ENCODE measurements around the gene ANKRD23. TPM values are rescaled to one million over a fixed set of nuclear protein-coding genes. Genes with fewer than 3 reads are reported as not detected.

ANKRD23 gene
- total and polyA plus RNA-seq, 2 of the 8 experiments (the other 6 are each of a cell fraction or from before 2014, with no cell fraction given): 3.4 to 3.5 TPM

GRCh38 chr2:96859681-96860064, 15.9 kb upstream of the ANKRD23 start:
- Histone ChIP-seq H2AK5ac (ENCODE audit: low read depth, low read length) (no peak overlapping the region), H4K20me1 (replicated peaks in 1 of 2; ENCODE audit: control insufficient read depth in 1 of 2, insufficient read depth in 2 of 2, low read length in 2 of 2) (peaks cover 14 to 15% of the 10 kb centered on the region in 2 experiments), H3K79me2 (ENCODE audit: control insufficient read depth in 1 of 2, insufficient read depth in 2 of 2, low read length in 2 of 2) (peaks cover 0 to 17% of the 10 kb centered on the region in 2 experiments; a peak in 3 of 4 replicates), H3K23ac (ENCODE audit: insufficient read length) (no peak overlapping the region), H3K23me2 (ENCODE audit: low read depth, low read length) (peaks cover 10% of the 10 kb centered on the region; the same call in 1 of the 2 replicates), H3K4me3 (ENCODE audit: extremely low read depth in 1 of 4, insufficient read depth in 2 of 4, low read depth in 3 of 4, low read length in 4 of 4) (no peak overlapping the region), H2BK120ac (replicated peaks; ENCODE audit: low read depth, low read length) (no peak overlapping the region), H3K4me2 (ENCODE audit: insufficient read depth in 1 of 2, low read depth in 2 of 2, low read length in 2 of 2) (peak overlapping the region in 1 of 2 experiments; percentile 54; a peak in 1 of 4 replicates), H3K14ac (ENCODE audit: insufficient read length) (no peak overlapping the region), H4K91ac (replicated peaks; ENCODE audit: insufficient read length, low read length) (no peak overlapping the region), H3K4ac (replicated peaks; ENCODE audit: insufficient read length, low read depth, low read length) (no peak overlapping the region), H3K18ac (ENCODE audit: extremely low read depth, low read length) (no peak overlapping the region), H2BK5ac (ENCODE audit: low read depth, low read length) (no peak overlapping the region; the same call in 1 of the 2 replicates), H2BK15ac (ENCODE audit: low read length) (no peak overlapping the region), H3K79me1 (ENCODE audit: low read depth, low read length) (peaks cover 6% of the 10 kb centered on the region; the same call in 1 of the 2 replicates), H4K5ac (ENCODE audit: insufficient read length, low read depth, low read length) (no peak overlapping the region), H4K8ac (ENCODE audit: extremely low read depth, insufficient read depth, low read length) (no peak overlapping the region), H3K4me1 (replicated peaks in 1 of 4; ENCODE audit: control insufficient read depth in 3 of 4, insufficient read depth in 4 of 4, low read length in 3 of 4) (peaks cover 3 to 11% (median 8%) of the 10 kb centered on the region in 4 experiments), H3K9me3 (ENCODE audit: insufficient read depth in 2 of 2, low read depth in 1 of 2, low read length in 1 of 2) (no peaks in the 10 kb centered on the region), H2BK12ac (ENCODE audit: low read depth, low read length) (no peak overlapping the region), H3K56ac (replicated peaks; ENCODE audit: insufficient read length, low read depth, low read length) (no peak overlapping the region), H3K9ac (replicated peaks in 1 of 4; ENCODE audit: extremely low read depth in 1 of 4, low read depth in 3 of 4, low read length in 3 of 4) (no peak overlapping the region), H3K36me3 (ENCODE audit: control insufficient read depth in 2 of 4, insufficient read depth in 4 of 4, low read length in 3 of 4) (peaks cover 17 to 43% (median 34%) of the 10 kb centered on the region in 4 experiments), H2BK20ac (ENCODE audit: low read length) (no peak overlapping the region), H3K27me3 (replicated peaks in 1 of 4; ENCODE audit: control insufficient read depth in 3 of 4, extremely low read depth in 1 of 4, insufficient read depth in 3 of 4, low read length in 3 of 4) (no peaks in the 10 kb centered on the region), H3K27ac (ENCODE audit: low read depth, low read length) (no peak overlapping the region), H2AFZ (ENCODE audit: low read length) (no peak overlapping the region)
- POLR2A ChIA-PET (ENCODE audit: partially characterized antibody): interaction anchor here (0.6 to 5.8 kb wide), 10 partner anchors 8 to 90 kb away, joined by 3 to 49 read pairs (median 5); partner anchors contain the start of gene SEMA4C
- no peak for DNase-seq (ENCODE audit: low read depth in 1 of 2, low spot score in 2 of 2)
- CTCF ChIA-PET (ENCODE audit: partially characterized antibody): interaction anchor here (1.4 to 8.3 kb wide), 9 partner anchors 9 to 96 kb away, joined by 3 to 89 read pairs (median 21); no protein-coding TSS in a partner anchor
- no peak for FAIRE-seq
- 78 to 100% methylated on average over 1 to 4 of the region's 4 CpGs for WGBS, 2 experiments (ENCODE audit: extremely low coverage in 1 of 2, insufficient coverage in 1 of 2, insufficient read length in 1 of 2, insufficient replicate concordance in 2 of 2, low coverage in 1 of 2, low lambda C conversion rate in 2 of 2, missing lambda C conversion rate in 1 of 2)
- no peak for TF ChIP-seq SIN3A (conservative IDR thresholded peaks at IDR 0.05 in 1 of 2, IDR thresholded peaks at IDR 0.05 in 1 of 2; ENCODE audit: low read depth in 1 of 2, low read length in 2 of 2)
- no peak for TF ChIP-seq CEBPB (IDR thresholded peaks at IDR 0.05; ENCODE audit: low read depth, low read length)
- TF ChIP-seq PHF8 (conservative IDR thresholded peaks at IDR 0.05; ENCODE audit: low read depth, low read length): no peak
- TF ChIP-seq ATF3 (IDR thresholded peaks at IDR 0.05; ENCODE audit: insufficient read depth, low read depth, low read length): no peak
- no peak for TF ChIP-seq HDAC6 (IDR thresholded peaks at IDR 0.05; ENCODE audit: low read depth, low read length)
- no peak for TF ChIP-seq RAD21 (IDR thresholded peaks at IDR 0.05 in 1 of 2, conservative IDR thresholded peaks at IDR 0.05 in 1 of 2; ENCODE audit: low read depth in 2 of 2, low read length in 2 of 2)
- no peak for TF ChIP-seq RFX5 (IDR thresholded peaks at IDR 0.05; ENCODE audit: borderline replicate concordance, low read depth, low read length)
- TF ChIP-seq KDM5A (IDR thresholded peaks at IDR 0.05; ENCODE audit: low read length): no peak
- TF ChIP-seq TAF7 (optimal IDR thresholded peaks at IDR 0.05; ENCODE audit: borderline replicate concordance, low read depth, low read length): no peak
- TF ChIP-seq TBP (IDR thresholded peaks at IDR 0.05; ENCODE audit: low read depth, low read length): no peak
- TF ChIP-seq GABPA (IDR thresholded peaks at IDR 0.05; ENCODE audit: borderline replicate concordance, insufficient read depth, low read length): no peak
- TF ChIP-seq FOSL1 (IDR thresholded peaks at IDR 0.05; ENCODE audit: insufficient read depth, low read depth, low read length): no peak
- TF ChIP-seq SP2 (IDR thresholded peaks at IDR 0.05; ENCODE audit: low read length): no peak

Data from H1 (cell line).